Left kidney (tissue), 2 donors: ENCODE measurements around the gene LYPD6B. TPM values are rescaled to one million over a fixed set of nuclear protein-coding genes. Genes with fewer than 3 reads are reported as not detected.

Experiments used
- DNase-seq: peaks from one replicate; pipeline ENCODE4 v3.0.0-alpha.2; 2013
- polyA plus RNA-seq: library from polyadenylated mRNA; unstranded; fragments of 120-200 nt; gene quantifications from one replicate; pipeline ENCODE4 v1.2.1, GENCODE V29; 2013; ENCODE audit not compliant: insufficient read length

Gene LYPD6B
- polyA plus RNA-seq, 1 donor: 37.2 TPM

DNA sequence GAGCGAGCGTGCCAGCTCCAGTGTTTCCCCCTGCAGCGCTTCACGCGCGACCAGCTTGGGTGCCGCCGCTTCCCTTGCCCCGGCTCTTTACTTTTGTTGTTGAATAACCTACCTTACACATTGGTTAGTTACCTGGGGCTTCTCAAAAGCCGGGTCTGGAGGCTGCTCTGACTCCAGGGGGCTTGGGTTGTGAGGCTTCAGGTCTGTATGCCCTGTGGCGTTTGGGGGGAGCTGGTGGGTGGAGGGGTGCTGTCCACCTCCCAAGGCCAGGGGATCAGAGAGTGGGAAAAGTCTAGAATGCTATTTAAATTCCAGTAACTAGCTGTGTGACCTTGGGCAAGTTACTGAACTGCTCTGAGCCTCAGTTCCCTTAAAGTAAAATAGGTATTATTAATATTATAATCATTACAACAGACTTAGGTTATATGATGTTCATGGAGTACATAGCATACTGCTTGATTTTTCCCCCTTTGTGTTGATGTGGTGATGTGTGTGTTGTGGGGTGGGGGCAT lies 770 bp downstream of the LYPD6B start:
- no peak for DNase-seq

DNA sequence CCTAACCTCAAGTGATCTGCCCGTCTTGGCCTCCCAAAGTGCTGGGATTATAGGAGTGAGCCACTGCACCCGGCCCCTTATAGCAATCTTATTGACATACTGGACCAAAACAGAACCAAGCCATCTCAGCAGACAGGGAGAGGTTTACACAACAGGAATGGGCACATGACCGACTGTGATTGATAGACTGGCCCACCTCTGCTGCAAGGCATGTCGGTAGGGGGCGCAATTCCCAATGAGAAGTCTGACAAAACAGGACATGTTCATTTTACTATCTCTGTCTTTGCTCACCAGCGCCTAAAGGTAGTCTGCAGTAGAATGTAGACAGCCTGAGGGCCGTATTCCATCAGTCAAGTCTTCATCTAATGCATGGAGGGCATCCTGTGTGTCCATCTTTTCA lies 2.0 kb downstream of the LYPD6B start:
- no peak for DNase-seq

DNA sequence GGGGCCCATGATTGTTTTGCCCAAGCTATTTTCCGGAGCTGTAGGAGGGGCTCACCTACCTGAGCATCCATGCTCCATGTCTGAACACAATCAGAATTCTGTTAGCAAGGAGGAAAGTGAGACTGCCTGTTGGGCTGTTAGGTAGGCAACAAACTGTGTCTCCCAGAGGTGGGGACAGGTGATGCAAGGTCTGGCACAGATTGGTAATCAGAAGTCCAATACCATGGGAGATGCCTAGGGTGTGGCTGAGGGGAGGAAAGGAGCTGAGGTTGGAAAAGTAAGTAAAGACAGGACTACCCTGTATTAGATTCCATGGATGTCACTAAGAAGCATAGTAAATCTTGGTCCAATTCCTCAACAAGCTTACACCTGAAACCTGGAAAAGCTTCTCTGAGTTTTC lies 3.0 kb downstream of the LYPD6B start:
- DNase-seq: no peak

DNA sequence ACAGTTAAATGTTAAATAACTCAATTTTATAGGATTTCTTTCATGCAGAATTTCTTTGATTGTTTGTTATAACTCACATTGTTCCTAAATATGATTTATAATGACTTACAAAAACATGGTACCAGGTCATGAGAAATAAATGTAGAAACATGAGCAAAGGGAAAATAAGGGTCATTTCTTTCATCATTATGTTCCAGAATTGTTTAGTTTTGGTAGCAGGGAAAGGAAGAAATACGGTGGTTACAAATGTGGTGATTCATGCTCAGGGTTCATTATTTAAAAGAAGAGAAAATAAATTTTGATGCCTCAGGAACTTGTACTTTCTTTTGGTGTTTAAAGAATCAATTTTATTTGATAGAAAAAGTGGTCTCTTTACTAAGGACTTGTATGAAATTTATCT lies 4.4 kb downstream of the LYPD6B start:
- DNase-seq: no peak

DNA sequence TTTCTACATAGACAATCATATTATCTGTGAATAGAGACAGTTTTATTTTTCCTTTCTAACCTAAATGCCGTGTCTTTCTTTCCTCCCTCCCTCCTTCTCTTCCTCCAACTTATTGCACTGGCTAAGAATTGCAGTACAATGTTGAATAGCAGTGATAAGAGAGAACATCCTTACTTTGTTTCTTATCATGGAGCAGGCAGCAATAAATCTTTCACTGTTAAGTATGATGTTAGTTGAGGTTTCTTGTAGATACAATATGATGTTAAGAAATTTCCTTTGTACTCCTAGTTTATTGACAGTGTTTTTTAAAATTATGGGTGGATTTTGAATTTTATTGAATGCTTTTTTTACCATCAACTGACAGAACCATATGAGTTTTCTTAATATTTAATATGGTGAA lies 6.0 kb downstream of the LYPD6B start:
- DNase-seq: no peak

DNA sequence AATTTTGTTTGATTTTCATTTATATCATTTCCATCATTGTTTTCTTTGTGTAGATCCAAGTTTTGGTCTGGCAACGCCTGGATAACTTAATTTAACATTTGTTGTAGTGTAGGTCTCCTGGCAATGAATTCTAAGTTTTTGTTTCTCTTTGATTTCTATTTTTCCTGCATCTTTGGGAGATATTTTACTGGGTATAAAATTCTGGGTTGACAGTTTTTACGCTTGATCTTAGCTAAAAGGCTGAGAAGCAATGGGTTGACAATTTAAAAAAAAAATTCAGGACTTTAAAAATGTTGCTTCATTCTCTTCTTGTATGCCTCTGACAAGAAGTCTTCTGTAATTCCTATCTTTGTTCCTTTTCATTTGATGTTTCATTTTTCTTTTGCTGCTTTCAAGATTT lies 8.6 kb downstream of the LYPD6B start:
- no peak for DNase-seq

DNA sequence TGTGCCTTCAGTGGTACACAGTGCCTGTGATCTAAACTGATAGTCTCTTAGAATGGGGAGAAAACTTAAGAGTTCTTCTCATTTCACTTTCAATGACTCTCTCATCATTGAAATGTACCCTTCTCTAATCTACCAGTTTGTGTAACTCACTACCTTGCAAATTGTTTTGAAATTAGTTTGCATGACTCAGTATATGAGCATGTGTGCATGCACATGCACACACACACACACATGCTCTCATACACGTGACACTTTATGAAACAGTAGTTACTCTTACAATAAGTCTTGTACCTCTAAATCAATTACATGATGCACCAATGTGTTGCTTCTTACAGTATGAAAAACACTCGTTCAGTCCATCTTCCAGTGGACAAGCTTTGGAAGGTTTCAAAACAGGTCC lies 10.6 kb downstream of the LYPD6B start:
- no peak for DNase-seq

DNA sequence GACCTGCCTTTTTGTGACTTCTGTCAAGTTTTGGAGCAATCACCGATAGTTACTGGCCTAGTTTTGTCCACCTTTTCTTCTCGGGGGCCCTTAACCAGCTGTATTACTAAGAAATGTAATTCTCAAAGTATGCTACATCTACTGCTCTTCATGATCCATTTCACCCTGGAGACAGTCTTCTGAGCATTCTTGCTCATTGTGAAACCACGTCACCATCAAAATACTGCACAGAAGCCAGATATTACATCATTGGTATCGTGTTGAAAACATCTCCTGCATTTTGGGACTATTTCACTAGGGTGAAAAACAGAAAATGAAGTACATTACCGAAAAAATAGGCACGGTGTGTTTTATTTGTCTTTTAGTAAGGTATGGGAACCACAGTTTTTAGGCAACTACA lies 11.7 kb downstream of the LYPD6B start:
- DNase-seq: no peak

DNA sequence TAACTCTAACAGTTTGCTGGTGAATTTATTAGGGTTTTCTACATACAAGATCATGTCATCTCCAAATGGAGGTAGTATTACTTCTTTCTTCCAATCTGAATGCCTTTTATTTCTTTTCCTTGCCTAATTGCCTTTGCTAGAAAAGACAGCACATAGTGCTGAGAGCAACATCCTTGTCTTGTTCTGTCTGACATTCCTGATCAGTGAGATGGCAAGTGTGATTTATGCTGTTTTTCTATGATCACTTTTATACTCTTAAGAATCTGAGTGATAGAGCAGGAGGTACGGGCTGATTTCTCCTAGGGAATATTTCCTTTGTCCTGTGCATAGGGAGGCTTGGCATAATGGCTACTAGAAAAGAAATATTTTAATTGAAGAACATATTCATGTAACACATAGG lies 17.3 kb downstream of the LYPD6B start:
- DNase-seq: no peak

DNA sequence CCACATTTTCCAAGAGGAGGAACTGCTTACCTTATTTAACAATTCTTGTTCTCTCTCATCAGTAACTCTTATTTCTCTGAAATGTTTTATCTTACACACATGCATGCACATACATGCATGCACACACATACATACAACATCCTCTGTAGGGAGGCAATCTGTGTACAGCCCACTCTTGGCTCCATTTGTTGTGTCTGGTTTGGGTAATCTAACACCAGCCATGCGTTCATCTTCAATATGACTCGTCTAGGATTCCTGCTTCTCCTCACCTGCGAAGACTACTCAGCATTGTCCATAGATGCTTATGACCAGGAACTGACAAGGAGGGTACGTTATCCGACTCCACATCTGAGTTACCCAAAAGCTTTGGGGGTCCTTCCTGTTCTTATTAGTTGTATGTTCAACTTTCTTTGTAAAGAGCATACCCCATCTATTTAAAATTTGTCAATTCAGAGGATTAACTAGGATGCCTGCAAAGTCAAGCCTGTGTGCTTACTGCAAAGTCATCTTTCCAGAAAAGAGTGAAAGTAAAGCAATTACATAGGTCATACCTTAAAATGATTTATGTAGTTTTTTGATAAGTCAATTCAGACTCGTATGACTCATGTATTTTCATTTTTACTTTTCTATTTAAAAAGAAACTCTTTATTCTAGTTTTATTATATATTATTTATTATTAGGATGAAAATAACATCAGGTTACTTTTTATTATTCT lies 18.2 kb downstream of the LYPD6B start:
- no peak for DNase-seq

DNA sequence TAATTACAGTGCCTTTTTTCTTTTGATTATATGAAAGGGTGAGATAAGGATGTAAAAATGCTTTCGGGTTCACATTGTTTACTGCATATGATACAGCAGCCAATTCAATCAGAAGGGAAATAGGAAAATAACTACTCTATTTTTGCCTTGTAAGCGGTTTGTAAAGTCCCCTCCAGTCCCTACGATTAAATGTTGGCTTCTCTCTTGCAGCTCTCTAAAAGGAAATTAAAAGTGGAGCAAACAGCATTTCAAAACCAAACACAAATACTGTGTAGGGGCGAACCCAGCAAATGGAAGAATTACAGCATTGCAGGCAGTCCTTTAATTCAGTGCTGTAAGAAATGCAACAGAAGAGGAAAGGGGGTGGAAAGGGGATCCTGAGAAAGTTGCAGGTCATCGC lies 18.9 kb downstream of the LYPD6B start:
- DNase-seq: no peak

DNA sequence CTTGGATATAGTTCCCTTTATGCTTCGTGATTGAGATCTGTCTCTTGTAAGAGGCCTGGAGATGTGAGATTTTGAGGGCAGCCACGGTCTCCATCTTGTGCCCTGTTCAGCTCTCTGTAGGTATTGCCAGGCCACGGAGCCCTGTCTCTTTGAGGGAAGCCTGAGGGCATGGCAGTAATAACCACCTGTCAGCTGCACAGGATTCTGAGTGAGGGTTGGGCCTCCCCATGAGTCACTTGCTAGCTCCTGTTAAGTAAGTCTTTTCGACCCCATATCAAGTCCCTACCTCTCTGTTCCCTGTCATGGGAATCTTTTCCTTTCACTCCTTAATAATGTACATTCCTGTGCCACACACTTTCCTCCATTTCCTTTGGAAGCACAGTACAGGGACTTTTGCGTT lies 20.4 kb downstream of the LYPD6B start:
- no peak for DNase-seq

DNA sequence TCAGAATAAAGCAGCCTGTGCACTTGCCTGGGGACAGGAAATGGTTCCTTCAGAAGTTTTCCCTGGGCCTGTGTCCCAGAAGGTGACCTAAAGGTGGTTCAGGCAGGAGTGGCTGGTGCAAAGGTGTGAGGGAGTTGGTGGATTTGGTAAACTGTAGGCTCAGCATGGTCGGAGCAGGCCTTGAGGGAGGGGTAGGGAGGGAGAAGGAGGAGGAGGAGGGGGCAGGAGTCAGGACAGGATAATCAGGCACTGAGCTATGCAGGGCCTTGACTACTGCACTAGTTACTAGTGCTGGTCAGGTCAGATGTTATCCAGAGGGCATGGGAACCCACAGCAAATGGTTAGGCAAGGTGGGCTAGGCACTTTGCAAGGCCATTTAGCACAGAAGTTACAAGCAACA lies 21.3 kb downstream of the LYPD6B start:
- no peak for DNase-seq

DNA sequence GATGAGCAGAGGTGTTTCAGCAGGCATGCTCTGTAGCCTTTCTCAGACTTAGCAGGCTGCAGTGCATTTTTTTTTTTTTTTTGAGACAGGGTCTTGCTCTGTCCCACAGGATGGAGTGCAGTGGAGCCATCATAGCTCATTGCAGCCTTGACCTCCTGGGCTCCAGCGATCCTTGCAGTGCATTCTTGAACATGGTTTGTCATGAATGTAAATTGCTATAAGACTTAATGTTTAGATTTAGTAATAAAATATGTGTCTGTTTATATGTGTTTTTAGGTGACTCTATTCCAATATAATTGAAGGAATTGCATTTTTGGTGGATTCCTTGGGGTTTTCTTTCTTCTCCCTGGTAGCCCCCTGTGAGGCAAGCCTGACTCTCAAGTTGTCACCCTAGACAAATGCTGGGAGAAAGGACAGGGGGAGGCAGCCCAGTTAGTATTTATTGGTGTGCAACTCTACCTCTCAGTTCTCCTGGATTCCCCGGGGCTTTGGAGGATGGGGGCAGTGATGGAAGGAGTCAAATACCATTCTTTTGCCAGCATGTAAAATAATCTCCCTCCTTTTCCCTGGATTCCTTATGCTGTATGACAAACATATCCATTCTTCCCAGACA lies 22.7 kb downstream of the LYPD6B start:
- no peak for DNase-seq

DNA sequence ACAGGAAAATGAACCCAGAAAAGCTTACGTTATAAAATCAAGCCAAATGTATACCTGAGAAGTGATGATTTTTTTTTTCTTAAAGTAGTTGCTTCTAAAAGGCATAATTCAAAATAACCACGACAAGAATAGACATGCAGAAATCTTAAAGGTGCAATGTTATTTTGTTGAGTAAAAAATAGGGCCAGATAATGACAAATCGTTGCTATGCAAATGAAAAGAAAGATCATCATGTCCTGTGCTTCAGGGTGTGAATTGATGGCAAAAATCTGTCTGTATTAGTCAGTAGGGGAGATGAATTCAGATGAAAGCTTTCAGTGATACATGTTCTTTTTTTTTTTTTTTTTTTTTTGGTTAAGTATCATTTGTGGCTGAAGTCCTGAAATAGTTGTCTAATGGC lies 24.0 kb downstream of the LYPD6B start:
- DNase-seq: no peak

DNA sequence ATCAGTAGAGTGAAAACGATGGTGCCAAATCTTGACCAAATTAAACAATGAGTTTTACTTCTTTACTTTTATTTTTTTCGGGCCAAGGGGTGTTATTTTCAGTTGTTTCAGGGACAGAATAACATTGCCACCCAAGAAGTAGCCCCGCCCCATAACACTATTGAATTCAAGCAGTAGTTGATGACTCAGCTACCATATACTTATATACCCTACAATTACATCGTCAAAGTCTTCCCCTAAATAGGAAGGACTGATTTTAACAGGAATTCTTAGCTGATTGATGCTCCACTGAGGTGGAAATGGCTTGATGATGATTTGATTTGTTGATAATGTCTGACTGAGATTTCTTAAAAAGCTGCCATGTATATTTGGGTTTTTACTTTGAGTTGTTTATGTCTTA lies 24.7 kb downstream of the LYPD6B start:
- no peak for DNase-seq

DNA sequence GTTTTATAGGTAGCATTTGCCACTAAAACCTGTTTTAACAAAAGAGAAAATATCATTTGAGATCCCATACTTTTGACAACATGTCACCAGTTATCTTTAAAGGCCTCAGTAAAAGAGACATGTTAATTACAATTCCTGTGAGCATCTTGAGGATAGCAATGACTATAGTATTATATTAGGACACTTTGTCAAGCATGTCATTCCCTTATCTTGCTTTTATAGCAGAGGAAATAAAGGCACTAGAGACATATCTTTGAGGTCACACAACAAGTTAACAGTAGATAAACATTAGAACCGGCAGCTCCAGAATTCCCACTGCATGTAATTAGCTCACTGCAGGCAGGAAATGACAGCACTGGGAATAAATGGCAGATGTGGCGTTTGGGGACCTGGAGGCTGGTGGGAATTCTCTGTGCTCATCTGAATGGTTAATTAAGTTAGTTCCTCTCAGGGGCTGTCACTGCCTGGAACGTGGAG lies 25.9 kb downstream of the LYPD6B start:
- no peak for DNase-seq

DNA sequence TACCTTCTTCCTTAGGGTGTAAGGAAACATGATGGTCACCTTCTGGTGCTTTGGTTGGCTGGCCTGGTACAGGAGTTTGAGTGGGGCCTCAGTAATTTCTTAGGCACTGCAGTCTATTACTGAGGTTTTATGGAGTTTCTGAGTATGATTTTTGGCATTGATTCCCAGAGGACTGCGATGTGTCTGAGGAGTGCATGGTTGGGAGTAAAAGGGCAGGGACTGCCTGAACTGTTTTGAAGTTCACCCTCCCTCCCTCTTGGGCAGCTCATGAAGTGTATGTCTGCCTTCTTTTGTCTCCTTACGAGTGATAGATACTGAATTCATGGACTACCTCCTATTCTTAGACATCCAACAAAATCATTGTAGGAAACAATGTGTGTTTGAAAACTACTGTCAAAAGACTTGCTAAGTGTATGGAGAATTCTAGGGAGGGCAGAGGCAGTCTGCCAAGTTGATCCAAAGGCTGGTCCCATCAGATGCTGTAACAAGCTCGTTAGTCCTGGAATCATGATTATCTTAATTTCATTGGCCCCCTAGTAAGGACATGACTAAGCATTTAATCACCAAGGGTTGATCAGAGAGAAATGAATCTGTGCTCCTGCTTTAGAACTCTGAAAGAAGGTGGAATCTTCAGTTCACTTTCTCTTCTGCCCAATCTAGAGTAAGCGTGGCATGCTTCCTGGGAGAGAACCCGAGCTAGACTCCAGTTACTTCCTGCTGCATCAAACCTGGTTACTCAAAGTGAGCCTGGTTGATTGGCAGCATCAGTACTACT lies 26.5 kb downstream of the LYPD6B start:
- no peak for DNase-seq

DNA sequence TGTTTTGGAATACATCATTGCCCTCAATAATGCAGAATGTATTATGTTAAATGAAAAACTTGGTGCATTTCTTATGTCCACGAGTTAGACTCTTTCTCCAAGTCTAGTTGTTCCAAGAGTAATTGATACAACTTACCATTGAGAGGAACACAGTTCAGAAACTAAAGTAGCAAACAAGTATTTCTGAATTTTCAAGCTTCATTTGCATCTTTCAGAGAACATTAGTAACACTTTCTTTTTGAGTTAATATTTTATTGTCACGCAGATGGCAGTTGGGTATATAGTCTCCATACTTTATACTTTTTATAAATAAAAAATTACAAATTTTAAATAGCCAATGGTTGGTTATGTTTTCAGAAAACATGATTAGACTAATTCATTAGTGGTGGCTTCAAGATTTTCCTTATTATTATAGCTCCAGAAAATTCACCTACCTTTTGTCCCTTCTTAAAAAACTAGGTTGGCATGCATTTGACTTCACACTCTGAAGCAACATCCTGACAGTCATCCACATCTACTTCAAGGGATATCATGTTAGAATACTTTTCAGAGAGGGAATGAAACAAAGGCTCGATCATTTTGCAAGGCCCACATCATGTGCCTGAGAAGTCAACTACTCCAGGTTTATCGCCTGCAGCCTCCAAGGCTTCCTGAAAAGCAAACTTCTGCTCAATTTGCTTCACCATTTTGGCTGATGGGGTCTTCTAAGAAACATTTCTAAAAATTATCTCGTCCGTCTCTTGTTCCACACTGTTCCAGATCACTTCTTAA lies 29.9 kb downstream of the LYPD6B start:
- no peak for DNase-seq

DNA sequence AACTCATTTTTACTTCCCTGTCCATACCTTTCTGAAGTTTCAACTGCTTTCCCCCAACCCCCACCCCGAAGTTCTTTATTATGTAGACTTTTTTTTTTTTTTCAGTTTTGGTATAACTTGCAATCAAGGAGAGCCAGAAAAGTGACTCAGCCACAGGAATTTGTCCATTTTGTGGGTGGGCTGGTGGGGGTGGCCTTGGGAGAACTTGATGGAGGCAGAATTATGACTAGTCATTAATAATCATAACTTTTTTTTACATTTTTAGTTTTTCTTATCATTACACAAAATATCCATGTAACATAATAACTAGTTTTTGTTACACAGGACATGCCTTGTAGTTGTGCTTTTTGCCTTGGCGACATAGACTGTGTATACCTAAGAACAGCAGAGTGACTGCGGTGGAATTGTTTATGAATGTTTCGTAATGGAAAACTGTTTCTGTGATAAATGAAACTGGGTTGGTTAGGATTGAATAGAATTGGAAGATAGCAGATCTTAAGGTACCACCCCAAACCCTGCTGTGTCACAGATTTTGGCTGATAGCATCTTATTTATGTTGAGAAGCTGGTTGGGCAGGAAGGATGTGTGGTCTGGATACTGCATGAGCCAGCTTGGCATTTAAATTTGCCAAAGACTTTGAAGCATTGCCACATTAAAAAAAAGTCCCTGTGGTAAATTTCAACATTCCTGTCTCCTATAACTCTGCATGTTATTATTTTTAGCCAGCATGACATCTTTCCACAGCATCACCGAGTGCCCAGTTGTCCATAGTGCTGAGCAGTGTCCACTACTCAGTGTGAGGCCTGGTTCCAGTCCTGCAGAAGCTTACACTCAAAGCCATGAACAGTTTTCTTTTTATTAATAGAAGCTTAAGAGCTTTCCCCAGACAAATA lies 30.7 kb downstream of the LYPD6B start:
- DNase-seq: no peak

DNA sequence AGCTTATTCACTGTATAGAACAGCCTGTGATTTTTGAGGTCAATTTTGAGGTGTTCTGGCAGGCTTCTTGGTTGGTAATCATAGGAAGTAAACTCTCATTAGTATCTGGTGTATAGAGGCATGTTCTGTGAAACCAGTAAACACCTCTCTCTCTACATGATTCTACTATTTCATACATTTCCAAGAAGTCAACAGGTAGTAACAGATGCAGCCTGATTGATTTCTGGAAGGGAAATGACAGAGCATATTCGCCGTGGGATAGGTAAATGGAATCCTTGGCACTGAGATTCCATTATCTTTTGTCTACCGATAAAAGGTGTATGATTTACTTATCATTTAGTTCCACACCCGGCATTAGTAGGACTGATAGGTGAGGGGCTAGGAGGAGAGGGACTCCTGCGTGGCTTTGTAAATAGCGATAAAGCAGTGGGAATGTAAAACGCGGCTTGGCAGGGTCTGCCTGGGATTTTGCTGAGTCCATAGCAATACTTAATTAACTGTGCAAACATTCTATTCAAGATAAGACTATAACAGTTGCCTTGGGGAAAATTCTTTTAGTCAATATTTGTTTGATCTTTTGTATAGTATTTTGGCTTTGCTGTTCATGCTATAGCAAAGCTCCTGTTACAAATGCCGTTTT lies 32.3 kb downstream of the LYPD6B start:
- no peak for DNase-seq
